HepG2 (cell line): ENCODE data around the gene MMP28. TPM values are rescaled to one million over a fixed set of nuclear protein-coding genes. Genes with fewer than 3 reads are reported as not detected.

Source experiments
- ARNT2 ChIP-seq: sonication (generic); formaldehyde crosslinking; IDR thresholded peaks from 2 replicates; pipeline ENCODE4 v1.8.0; 2022; ENCODE audit warnings: mild to moderate bottlenecking, low read depth, missing genetic modification reagents, moderate library complexity
- DNMT1 ChIP-seq: sonication (generic); formaldehyde crosslinking; IDR thresholded peaks from 2 replicates; pipeline ENCODE4 v1.5.1; 2020; ENCODE audit warnings: mild to moderate bottlenecking, missing genetic modification reagents
- DZIP1 ChIP-seq: sonication (generic); formaldehyde crosslinking; IDR thresholded peaks from 2 replicates; pipeline ENCODE4 v1.5.0; 2020; ENCODE audit warnings: mild to moderate bottlenecking, missing genetic modification reagents
- ELF3 ChIP-seq: IDR thresholded peaks from 2 replicates; pipeline ENCODE4 v1.6.1; 2016; ENCODE audit warnings: missing genetic modification reagents, missing compliant biosample characterization
- HNF4A ChIP-seq: sonication (generic); formaldehyde crosslinking; IDR thresholded peaks from 2 replicates; pipeline ENCODE4 v1.4.0; 2020; ENCODE audit warnings: missing genetic modification reagents
- MNT ChIP-seq: fragments of 450-650 bp; IDR thresholded peaks from 2 replicates; pipeline ENCODE4 v1.6.1; 2016
- MXI1 ChIP-seq: IDR thresholded peaks from 3 replicates; pipeline ENCODE4 v1.6.1; 2012; ENCODE audit warnings: low read depth, low read length, inconsistent platforms, borderline replicate concordance
- NFYC ChIP-seq: IDR thresholded peaks from 2 replicates; pipeline ENCODE4 v1.6.1; 2016; ENCODE audit warnings: missing genetic modification reagents, missing compliant biosample characterization
- SNAPC5 ChIP-seq: sonication (generic); formaldehyde crosslinking; IDR thresholded peaks from 2 replicates; pipeline ENCODE4 v1.8.1; 2023; ENCODE audit warnings: mild to moderate bottlenecking, missing genetic modification reagents, borderline replicate concordance
- STAT5B ChIP-seq: sonication (generic); formaldehyde crosslinking; IDR thresholded peaks from 2 replicates; pipeline ENCODE4 v1.4.0; 2020; ENCODE audit warnings: missing genetic modification reagents
- ZNF207 ChIP-seq: fragments of 450-650 bp; IDR thresholded peaks from 2 replicates; pipeline ENCODE4 v1.6.1; 2016; ENCODE audit warnings: antibody characterized with exemption, borderline replicate concordance
- ZNF230 ChIP-seq: sonication (generic); formaldehyde crosslinking; IDR thresholded peaks from 2 replicates; pipeline ENCODE4 v1.4.0; 2020; ENCODE audit warnings: mild to moderate bottlenecking, missing genetic modification reagents
- ZNF614 ChIP-seq: IDR thresholded peaks from 2 replicates; pipeline ENCODE4 v1.6.1; 2018; ENCODE audit warnings: missing biosample characterization, missing genetic modification reagents, inconsistent platforms, borderline replicate concordance
- ZNF629 ChIP-seq: sonication (generic); formaldehyde crosslinking; conservative IDR thresholded peaks from 2 replicates; pipeline ENCODE4 v1.5.0; 2020; ENCODE audit warnings: missing genetic modification reagents
- ZNF704 ChIP-seq: sonication (generic); formaldehyde crosslinking; IDR thresholded peaks from 2 replicates; pipeline ENCODE4 v1.8.1; 2023; ENCODE audit warnings: mild to moderate bottlenecking, inconsistent platforms, moderate library complexity, missing genetic modification reagents, borderline replicate concordance
- ZNF747 ChIP-seq: sonication (generic); formaldehyde crosslinking; IDR thresholded peaks from 2 replicates; pipeline ENCODE4 v1.8.1; 2023; ENCODE audit warnings: missing genetic modification reagents, mild to moderate bottlenecking, borderline replicate concordance
- ZNF883 ChIP-seq: sonication (generic); formaldehyde crosslinking; IDR thresholded peaks from 2 replicates; pipeline ENCODE4 v1.5.1; 2020; ENCODE audit warnings: mild to moderate bottlenecking, missing genetic modification reagents; ENCODE audit errors: not compliant biosample characterization
- ZSCAN31 ChIP-seq: sonication (generic); formaldehyde crosslinking; IDR thresholded peaks from 2 replicates; pipeline ENCODE4 v1.5.0; 2020; ENCODE audit warnings: low read depth, mild to moderate bottlenecking, missing genetic modification reagents
- polyA plus RNA-seq, 8 experiments: library from polyadenylated mRNA; depleted of rRNA in 3 of 8; stranded (reverse) in 7 of 8; unstranded in 1 of 8; fragments of >200 nt; fragmentation: Illumina TruSeq in 4 of 8; extraction: Trizol in 4 of 8; gene quantifications; 2 replicates each; pipeline versions ENCODE4 v1.2.1 to v1.2.3, GENCODE V29; 2011 to 2016; ENCODE audit warnings: low read depth in 4 of 8, missing spikeins in 1 of 8, mixed read lengths in 1 of 8; ENCODE audit not compliant: insufficient read depth in 1 of 8
- total RNA-seq, 5 experiments: library from RNA; depleted of rRNA; stranded (reverse); fragments of >200 nt; fragmentation: Illumina TruSeq; extraction: Trizol; gene quantifications; 2 replicates each; pipeline ENCODE4 v1.2.3, GENCODE V29; 2016; ENCODE audit warnings: low read depth in 1 of 5
- TF ChIP-seq, protein P1 (sequence below): sonication (generic); formaldehyde crosslinking; IDR thresholded peaks from 2 replicates; pipeline ENCODE4 v1.8.0; 2023; ENCODE audit warnings: mild to moderate bottlenecking, missing genetic modification reagents
- TF ChIP-seq, protein P2 (sequence below): sonication (generic); formaldehyde crosslinking; IDR thresholded peaks from 2 replicates; pipeline ENCODE4 v1.5.0; 2020; ENCODE audit warnings: missing genetic modification reagents

MMP28 gene
- total and polyA plus RNA-seq, 2 of the 13 experiments (the other 11 are each of a cell fraction or from before 2014, with no cell fraction given) = not detected

GRCh38 chr17:35808962-35809854 lies 13.8 kb upstream of the MMP28 start, which contains the start of gene TAF15 (continued):
- peak; percentile 70; the same call in 1 of the 2 replicates for TF ChIP-seq ZNF704 (CRISPR knock-in tag)
- TF ChIP-seq HNF4A = peak; percentile 2; the same call in 1 of the 2 replicates
- TF ChIP-seq ARNT2 = peak; percentile 25; the same call in 1 of the 2 replicates
- 0 out of 2 replicates have a peak, but pooled peaks have one; percentile 50 for TF ChIP-seq DZIP1
- TF ChIP-seq, protein P1, sequence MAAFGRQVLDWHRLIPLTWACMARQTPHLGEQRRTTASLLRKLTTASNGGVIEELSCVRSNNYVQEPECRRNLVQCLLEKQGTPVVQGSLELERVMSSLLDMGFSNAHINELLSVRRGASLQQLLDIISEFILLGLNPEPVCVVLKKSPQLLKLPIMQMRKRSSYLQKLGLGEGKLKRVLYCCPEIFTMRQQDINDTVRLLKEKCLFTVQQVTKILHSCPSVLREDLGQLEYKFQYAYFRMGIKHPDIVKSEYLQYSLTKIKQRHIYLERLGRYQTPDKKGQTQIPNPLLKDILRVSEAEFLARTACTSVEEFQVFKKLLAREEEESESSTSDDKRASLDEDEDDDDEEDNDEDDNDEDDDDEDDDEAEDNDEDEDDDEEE (CRISPR knock-in tag) = no peak
- no peak for TF ChIP-seq SNAPC5 (CRISPR knock-in tag)
- peak; percentile 85 for TF ChIP-seq NFYC
- 0 out of 3 replicates have a peak, but pooled peaks have one; percentile 17 for TF ChIP-seq MXI1
- no peak for TF ChIP-seq MNT
- peak; percentile 96; the same call in 1 of the 2 replicates for TF ChIP-seq ZNF747 (CRISPR knock-in tag)
- 0 out of 2 replicates have a peak, but pooled peaks have one; percentile 65 for TF ChIP-seq DNMT1
- TF ChIP-seq, protein P2, sequence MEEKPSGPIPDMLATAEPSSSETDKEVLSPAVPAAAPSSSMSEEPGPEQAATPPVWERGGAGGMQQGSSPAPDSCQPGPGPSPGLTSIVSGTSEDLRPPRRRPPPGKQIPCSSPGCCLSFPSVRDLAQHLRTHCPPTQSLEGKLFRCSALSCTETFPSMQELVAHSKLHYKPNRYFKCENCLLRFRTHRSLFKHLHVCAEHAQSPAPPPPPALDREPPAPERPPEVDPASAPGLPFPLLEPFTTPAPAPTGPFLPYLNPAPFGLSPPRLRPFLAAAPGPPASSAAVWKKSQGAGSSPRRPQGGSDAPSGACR (CRISPR knock-in tag) = peak; percentile 70; the same call in 1 of the 2 replicates
- peak; percentile 73 for TF ChIP-seq ZSCAN31 (CRISPR knock-in tag)
- TF ChIP-seq ZNF614 = no peak
- no peak; the same call in 1 of the 2 replicates for TF ChIP-seq ELF3 (CRISPR knock-in tag)
- peak; percentile 63; the same call in 1 of the 2 replicates for TF ChIP-seq STAT5B (CRISPR knock-in tag)
- no peak for TF ChIP-seq ZNF207
- no peak for TF ChIP-seq ZNF629 (CRISPR knock-in tag)
- TF ChIP-seq ZNF230 = peak; percentile 69; the same call in 1 of the 2 replicates
- peak; percentile 95 for TF ChIP-seq ZNF883 (CRISPR knock-in tag)
